Measurements from ENCODE around the gene SCAMP5.
A peak's percentile ranks its signal among the peaks of the same experiment; 100 is the strongest.

The SCAMP5 gene, protein sequence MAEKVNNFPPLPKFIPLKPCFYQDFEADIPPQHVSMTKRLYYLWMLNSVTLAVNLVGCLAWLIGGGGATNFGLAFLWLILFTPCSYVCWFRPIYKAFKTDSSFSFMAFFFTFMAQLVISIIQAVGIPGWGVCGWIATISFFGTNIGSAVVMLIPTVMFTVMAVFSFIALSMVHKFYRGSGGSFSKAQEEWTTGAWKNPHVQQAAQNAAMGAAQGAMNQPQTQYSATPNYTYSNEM

DNA sequence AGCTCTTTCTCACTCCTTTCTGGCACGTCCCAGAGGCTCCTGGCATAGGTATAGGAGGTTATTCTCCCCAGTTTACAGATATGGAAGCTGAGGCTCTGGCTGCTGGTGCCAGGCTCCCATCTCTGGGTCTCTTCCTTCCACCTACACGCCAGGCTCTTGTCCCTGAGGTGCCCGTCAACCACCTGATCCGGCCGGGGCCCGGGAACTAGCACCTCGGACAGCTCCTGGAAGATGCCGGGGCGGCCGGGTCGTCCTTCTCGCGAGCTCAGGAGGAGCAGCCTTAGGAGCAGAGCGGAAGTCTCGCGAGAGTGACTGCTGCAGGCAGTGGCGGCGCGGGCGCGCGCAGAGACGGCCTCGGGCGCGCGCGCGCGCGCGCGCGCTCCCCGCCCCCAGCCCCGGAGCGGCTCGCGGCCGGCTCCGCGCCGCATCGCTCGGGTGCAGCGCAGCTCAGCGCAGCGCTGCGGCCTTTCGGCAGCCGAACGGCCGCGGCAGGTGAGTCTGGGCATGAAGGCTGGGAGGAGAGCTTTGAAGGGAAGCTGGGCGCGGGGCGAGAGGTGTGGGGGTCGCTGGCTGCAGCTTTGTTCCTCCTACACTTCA lies at the start of gene SCAMP5:
SCAMP5 (plus strand) TSS at position 382 of the 597 bp plus-strand sequence. CDS start 16,277 bp downstream, outside the sequence.
- peak; percentile 90 to 94 for DNase-seq

DNA sequence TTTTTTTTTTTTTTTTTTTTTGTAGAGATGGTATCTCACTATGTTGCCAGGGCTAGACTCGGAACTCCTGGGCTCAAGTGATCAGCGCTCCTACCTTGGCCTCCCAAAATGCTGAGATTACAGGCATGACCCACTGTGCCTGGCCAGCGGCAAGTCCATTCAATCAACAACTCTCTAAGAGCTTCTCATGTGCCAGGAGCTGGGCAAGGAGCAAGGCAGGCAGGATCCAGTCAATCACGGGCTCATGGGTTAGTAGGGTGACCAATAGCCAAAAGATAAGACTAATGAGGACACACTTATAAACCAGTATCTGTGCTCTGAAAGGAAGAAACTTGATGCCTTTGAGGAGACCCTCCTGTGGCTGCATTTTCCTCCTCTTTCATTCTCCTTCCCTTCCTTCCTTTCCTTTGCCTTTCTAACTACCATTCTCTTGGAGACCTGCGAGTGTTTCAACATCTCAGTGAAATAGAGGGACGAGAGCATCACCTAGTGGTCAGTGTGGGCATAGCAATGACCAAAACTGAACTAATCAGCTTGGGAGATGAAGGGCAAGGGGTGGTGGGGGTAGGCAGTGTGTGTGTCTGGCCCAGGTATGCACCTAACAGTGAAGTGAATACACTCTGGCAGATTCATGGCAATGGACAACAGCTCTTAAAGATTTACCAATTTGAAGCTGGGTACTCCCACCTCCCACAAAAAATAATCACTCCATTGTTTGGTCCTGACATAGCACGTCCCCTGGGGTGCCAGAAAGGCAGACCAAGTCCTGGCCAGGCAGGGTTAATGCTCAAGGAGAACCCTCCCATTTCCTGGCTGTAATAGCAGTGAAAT lies 45.1 kb upstream of the SCAMP5 start:
- peak; percentile 75 to 85 for DNase-seq

DNA sequence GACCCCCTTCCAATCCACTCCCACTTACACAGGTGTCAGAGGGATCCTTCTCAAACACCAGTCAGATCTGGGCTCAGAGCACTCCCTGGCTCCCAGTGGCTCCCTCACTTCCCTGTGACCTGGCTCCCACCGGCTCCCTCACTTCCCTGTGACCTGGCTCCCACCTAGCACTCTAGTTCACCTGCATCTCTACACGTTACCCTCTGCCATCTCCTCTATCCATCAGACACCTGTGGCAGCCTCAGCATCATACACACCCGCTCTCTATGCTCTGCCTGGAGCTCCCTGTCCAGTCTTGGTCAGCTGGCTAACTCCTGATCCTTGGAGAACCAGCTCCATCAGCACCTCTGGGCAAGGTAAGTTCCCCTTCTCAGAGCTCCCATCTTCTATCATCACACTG lies 44.4 kb upstream of the SCAMP5 start:
- no peak for DNase-seq

DNA sequence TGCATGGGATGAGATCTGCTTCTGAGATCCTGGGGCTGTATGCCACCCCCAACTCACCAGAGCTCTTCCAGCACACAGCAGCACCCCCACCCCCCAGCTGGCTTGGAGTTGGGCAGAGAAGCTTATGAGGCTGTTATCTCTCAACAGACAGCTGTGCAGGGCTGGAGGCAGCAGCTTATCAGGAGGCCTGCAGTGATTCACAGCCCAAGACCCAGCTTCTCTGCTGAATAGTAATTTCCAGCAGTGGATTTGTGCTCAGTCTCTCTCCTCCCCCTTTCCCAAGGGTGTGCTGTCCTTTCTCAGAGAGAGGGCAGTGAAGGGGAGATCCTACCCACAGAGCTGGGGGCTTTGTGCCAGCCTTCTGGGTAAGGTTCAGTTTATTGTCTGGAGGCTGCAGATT lies 40.8 kb upstream of the SCAMP5 start:
- no peak for DNase-seq

DNA sequence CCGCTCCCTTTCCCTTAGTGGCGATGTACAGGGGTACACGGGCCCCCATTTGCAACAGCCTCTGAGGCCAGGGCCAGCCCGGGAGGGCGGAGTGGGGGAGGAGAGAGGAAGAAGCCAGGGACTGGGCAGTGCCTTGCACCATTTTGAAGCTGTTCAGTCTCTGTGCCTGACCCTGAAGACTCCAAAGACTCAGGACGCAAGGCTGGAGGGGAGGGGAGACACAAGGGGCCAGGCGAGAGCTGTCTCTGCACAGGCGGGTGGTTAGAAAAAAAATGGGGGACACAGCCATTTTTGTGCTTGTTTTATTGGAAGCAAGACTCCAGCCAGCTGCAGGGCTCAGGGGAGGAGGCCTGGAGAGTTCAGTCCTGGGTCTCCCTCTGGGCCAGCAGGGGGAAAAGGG lies 40.3 kb upstream of the SCAMP5 start:
- no peak for DNase-seq

DNA sequence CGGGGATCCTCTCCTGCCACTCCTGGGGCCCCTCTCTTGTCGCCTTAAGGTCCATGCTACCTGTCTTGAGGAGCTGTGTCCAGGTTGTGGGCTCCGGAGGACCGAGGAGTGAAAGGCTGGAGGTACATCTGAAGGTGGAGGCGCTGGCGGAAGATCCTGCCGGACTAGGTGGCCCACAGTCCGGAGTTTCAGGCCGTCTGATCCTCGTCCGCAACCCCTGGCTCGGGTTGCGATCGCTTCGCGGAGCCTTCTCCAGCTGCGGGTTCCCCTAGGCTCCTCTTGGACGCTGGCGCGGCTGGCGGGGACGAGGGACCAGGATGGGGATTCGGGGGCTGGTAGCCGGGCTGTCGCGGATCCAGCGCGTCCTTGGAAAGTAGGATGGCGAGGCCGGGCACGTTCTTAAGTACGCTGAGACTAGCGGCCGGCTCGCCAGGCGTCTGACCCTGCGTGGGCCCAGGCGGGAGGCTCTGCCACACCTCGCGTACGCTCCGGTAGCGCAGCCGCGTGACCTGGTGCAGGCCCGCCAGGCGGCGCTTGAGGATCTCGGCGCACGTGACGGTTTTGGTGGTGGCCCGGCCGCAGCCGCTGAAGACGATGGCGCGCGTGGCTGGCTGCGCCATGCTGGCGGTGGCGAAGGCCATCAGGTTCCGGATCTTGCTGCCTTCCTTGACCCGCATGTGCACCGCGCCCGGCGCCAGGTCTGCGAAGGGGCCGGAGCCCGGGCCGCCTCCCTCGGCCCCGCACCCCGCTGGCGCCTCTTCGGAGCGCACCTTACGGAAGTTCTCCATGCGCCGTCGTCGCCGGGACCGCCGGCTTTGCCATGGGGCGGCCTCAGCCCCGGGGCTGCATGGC lies 39.3 kb upstream of the SCAMP5 start:
- DNase-seq: peak; percentile 60 to 68

DNA sequence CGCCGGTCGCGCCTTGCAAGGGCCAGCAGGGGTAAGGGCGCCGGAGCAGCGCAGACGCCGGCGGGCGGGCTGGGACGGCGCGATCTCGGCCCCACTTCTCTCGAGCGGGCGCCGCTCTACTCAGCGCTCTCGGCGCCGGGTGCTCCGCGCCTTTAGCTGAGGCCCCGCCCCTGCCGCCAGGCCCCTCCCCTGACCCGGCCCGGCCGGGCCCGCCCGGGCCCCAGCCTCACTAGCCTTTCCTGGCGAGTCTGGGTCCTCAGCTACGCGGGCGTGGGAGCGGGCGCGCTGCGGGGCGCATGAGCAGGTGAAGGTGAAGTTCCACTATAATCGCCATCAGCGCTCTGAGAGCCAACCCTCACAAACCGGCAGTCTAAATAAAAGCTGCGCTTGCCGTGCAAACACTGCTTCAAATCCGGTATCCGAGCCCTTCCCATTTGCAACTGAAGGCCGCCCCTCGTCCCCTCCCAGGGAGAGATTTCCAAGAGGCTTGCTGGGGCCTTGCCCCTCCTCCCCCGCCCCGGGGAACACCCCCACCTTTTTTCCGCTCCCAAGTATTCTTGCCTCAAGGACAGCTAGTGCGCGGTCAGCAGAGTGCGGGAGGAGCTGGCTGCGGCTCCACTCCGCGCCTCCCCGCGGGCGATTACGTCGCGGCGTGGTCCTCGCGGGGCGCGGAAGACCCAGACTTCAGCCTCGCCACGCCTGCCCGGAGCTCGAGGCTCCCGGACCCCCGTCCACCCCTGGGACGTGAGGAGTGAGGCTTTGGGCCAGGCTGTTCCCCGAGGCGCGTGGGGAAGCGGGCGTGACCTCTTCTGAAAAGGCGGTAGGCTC lies 38.5 kb upstream of the SCAMP5 start, which contains the start of gene RPP25:
RPP25 (minus strand) TSS at position 125 of the 828 bp plus-strand sequence. CDS start 189 bp downstream, outside the sequence.
- peak; percentile 47 to 74 for DNase-seq

DNA sequence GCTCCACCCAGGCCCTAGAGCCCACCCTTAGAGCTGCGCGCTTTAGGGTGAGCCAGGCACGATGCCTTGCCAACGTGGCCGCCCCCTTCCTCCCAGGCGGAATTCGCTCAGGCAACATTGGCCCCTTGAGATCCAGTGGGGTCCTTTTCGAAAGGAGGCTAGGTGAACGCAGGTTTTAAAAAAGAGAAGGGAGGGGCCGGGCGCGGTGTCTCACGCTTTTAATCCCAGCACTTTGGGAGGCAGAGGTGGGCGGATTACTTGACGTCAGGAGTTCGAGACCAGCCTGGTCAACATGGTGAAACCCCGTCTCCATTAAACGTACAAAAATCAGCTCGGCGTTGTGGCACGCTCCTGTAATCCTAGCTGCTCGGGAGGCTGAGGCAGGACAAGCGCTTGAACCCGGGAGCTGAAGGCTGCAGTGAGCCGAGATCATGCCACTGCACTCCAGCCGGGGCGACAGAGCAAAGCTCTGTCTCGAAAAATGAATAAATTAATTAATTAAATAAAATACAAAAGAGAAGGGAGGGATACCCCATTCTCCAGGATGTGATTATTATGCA lies 37.8 kb upstream of the SCAMP5 start:
- no peak for DNase-seq

DNA sequence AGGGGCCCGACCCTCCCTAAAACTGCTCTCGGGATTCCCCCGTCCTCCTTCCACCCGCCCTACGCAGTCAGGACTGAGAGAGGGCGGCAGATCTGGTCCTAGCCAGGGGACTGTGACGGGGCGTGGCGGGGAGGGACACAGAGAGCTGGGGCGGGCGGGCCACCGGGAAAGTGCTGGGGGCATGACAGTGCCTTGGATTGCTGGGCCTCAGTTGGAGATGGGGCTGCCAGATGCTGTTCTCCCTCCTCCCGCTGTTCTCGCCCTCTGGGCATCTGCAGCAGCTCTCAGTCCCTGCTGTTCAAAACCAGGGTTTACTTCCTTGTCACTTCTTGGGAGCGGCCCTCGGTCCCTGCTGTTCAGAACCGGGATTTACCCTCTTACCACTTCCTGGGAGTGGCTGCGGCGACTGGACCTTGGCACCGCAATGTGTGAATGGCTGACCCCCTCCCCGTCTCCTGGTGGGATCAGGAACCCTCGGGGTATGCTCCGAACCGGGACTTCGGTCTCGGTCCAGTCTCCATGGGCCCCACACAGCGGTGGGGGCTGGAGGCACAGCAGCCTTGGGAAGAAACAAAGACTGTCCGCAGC lies 36.9 kb upstream of the SCAMP5 start:
- no peak for DNase-seq

DNA sequence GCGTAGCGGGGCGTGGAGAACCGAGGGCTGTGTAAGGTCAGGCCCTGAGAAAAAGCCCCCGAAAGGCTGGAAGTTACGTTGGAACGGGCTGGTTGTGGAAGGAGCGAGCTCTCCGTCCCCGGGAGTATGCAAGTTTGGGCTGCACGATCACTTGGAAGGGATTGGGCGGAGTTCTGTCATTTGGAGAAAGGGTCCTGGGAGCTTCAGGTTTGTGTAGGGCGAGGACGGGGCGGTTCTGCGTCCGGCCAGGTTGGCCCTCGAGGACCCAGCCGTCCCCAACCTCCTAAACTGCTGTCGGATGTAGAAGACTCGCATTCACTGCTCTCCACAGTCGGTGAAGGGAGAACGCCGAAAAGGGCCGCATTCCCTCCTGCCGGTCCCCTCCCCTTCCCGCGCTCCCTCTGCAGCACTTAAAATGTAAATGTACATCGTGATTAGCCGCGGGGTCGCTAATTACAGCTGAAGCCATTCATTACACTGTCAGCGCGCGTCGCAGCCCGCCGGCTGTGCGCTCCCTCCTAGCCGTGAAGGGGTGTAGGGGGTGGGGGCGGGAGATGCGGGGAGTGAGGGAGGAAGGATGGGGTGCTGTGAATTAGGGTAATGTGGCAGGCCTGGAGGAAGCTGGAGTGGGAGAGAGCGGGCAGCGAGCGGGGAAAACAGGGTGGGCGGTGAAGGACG lies 36.3 kb upstream of the SCAMP5 start:
- no peak for DNase-seq

DNA sequence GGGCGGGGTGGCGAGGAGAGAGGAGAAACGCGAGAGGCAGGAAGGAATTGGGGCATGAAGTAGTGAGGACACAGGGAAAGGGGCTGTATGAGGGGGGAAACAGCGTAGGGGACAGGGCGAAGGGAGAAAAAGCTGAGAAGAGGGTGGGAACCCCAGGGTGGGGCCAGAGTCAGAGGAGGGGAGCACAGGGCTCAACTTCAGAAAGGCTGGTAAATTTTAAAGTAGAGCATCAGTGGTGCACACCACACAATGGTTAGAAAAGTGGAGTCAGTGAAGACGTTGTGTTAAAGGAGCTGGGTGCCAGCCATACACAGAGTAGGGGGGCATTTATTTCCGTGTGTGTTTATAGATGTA lies 35.8 kb upstream of the SCAMP5 start:
- DNase-seq: no peak

DNA sequence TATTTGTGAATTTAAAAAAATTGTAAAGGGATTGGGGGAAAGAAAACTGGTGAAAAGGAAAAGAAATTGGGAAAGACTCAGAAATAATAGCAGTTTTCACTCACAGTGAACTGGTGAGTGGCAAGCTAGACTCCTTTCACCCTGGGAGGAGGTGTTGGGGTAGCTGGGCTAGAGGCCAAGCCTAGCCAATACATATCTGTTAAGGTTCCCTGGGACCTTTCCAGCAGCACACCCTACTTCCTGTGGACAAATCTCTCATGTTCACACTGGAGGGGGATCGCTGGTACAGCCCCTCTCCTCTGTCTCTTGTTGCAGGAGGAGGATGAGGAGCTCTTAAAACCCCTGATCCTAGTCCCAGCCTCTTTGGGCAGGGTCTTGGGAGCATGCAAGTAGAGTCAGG lies 35.1 kb upstream of the SCAMP5 start:
- no peak for DNase-seq

DNA sequence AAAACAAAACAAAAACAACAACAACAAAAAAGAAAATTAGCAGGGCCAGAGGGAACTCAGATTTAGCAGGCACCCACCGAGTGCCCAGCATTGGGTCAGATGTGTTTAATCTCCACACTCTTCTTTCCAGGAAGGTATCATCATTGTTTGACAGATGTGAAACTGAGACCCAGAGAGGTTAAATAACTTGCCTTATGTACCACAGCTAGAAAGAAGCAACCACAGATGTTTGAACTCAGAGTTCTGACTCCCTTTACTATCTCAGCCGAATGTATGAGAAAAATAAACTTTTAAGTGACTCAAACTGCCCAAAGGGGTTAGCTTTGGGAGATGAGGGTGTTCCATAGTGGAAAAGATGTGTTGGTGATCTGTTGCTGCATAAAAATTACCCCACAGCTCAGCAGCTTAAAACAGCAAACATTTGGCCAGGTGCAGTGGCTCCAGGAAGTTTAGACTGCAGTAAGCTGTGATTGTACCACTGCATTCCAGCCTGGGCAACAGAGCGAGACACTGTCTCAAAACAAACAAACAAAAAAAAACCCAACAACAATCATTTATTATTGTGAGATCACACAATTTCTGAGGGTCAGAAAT lies 34.3 kb upstream of the SCAMP5 start:
- no peak for DNase-seq

DNA sequence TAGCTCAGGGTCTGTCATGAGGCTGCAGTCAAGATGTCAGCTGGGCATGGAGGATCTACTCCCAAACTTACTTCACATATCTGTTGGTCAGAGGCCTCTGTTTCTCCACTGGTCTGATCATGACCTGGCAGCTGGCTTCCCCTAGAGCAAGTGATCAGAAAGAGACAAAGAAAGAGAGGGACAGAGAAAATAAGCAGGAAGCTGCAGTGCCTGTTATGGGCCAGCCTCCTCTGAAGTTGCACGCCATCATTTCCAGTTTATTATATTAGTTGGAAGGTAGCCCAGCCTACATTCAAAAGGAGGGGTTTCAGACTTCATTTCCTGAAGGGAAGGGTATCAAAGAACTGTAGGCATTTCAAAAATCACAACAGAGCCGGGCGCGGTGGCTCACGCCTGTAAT lies 33.7 kb upstream of the SCAMP5 start:
- no peak for DNase-seq

DNA sequence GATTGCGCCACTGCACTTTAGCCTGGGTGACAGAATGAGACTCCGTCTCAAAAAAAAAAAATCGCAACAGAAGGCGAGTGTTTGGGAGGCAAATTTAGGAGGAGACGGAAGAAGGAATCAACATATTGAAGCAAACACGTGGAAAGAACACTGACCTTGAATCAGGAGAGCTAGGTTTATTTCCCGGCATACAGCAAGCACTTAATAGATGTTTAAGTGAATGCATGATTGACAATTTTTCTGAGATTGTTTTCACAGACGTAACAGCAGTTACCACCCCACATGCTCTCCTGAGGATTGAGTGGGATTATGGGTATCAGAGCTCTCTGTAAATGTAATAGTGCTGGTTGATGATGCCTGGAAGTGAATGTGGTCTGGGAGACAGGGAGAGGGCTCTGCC lies 33.1 kb upstream of the SCAMP5 start:
- no peak for DNase-seq

DNA sequence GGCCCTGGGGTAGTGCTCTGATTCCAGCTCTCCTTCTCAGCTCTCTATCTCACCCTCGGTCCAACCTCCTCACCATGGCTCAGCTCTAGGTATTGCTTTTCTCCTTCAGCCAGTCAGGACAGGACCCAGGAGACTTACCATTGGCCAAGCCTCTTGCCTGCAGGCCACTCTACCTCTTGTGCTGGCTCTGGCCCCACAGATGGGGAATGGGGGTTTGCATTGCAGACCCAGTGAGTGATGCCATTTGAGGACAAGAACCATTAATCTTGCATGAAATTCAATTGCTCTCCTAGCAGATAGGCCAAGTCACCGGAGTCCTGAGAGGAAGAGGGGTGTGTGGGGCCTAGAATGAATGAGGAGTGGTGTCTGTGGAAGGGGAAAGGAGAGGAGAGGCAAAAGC lies 32.7 kb upstream of the SCAMP5 start:
- no peak for DNase-seq

DNA sequence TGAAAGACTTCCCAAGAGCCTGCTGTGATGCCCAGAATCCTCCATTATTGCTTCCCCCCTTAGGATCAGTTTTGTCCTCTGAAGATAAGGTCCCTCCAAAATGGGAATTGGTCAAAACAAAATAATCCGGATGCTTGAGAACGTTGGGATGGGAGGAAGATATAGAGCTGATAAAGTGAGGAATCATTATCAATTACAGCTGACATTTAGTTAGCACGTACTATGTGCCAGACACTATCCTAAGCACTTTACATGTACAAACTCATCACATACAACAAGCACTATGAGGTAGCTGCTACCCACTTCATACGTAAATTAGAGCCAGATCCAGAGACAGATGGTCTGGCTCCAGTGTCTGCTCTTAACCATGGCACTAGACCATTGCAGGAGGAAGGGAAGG lies 32.1 kb upstream of the SCAMP5 start:
- DNase-seq: no peak

DNA sequence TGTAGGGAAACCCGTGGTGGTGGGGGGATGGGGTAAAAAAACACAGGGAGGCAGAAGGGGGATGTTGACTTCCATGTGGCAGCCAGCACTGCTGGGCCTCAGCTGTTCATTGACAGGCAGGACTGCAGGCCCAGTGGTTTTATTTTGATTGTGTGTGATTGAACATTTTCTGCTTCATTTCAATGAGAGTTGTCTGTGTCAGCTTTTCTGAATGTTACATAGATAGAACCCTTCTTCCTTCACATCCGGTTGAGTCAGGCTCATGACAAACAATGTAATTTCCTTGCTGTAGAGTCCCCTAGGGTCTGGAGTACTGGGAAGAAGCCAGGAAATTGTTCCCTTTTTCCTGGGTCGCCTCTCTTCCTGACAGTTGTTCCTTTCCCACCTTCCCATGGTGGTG lies 30.6 kb upstream of the SCAMP5 start:
- DNase-seq: no peak

DNA sequence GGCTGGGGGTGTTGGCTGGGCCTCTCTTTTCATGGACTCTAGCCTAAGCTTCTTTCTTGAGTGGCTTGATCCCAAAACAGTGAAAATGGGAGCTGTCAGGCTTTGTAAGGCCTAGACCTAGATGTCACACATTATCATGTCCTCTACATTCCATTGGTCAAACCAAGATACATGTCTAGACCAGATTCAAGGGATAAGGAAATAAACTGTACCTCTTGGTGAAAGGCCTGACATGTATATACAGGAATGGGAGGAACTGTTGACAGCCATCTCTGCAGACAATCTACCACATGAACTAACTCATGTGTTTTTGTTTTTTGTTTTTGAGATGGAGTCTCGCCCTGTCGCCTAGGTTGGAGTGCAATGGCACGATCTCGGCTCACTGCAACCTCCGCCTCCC lies 27.7 kb upstream of the SCAMP5 start:
- DNase-seq: no peak

DNA sequence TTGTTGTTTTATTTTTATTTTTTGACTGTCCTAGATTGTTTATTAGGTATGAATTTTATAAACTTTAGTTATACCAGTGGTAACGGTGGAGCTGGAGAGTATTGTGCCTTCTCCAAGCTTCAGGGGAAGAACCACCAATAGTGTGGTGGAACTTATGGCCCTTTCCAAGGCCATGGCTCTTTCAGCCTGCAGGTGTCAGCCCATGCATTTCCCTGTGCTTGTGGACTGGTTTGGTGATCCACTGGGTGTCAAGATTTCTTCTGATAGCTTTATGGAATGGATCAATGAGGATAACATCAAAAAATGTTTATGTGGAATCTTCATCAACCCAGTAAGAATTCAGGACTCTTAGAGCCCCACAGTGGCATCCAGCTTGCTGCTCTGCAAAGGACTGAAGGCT lies 19.2 kb upstream of the SCAMP5 start:
- DNase-seq: no peak

All from CD4-positive, alpha-beta T cell treated with Interferon alpha-2 for 1 hour (primary cell).